ENCODE data around the gene OLFM2.

Gene OLFM2

DNA sequence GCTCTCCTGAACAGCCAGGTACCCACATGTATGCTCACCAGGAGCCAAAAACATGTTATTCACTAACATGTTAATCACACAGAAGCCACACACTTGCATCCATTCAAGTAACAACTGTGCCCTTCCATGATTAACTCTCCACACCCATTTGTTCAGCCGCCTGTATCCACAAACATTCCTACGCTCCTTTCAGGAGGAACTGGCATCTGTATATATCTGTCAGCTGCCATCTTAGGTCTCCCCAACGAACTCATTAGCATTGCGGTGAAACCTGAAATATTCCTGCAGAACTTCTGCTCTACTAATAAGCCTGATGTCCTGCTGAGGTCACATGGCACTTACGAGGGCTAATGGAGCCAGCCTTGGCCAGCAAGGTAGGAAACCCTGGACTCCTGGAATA, 33.0 kb downstream of the OLFM2 start:
- DNase-seq, result no peak

GRCh38 chr19:9901642-9902041, 34.7 kb downstream of the OLFM2 start:
- DNase-seq, result no peak

GRCh38 chr19:9901020-9901419, 35.3 kb downstream of the OLFM2 start:
- no peak for DNase-seq

- DNase-seq, result no peak
These were observed 44.5 kb downstream of the OLFM2 start for GRCh38 chr19:9891609-9892373.

- no peak for DNase-seq
These were observed 51.2 kb downstream of the OLFM2 start for GRCh38 chr19:9885077-9885552.

- no peak for DNase-seq
These were observed 52.6 kb downstream of the OLFM2 start for GRCh38 chr19:9883764-9884163.

- peak; percentile 49 for DNase-seq
These were observed 53.0 kb downstream of the OLFM2 start for GRCh38 chr19:9883231-9883758.

DNA sequence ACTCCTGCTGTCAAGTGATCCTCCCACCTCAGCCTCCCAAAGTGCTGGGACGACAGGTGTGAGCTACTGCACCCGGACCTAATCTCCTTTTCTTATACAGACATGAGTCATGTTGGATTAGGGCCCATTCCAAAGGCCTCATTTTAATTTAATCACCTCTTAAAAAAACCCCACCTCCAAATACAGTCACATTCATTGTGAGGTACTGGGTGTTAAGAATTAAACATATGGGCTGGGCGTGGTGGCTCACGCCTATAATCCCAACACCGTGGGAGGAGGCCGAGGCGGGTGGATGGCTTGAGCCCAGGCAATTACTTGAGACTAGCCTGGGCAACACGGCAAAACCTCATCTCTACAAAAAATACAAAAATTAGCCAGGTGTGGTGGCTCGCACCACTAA, 54.6 kb downstream of the OLFM2 start:
- no peak for DNase-seq

DNA sequence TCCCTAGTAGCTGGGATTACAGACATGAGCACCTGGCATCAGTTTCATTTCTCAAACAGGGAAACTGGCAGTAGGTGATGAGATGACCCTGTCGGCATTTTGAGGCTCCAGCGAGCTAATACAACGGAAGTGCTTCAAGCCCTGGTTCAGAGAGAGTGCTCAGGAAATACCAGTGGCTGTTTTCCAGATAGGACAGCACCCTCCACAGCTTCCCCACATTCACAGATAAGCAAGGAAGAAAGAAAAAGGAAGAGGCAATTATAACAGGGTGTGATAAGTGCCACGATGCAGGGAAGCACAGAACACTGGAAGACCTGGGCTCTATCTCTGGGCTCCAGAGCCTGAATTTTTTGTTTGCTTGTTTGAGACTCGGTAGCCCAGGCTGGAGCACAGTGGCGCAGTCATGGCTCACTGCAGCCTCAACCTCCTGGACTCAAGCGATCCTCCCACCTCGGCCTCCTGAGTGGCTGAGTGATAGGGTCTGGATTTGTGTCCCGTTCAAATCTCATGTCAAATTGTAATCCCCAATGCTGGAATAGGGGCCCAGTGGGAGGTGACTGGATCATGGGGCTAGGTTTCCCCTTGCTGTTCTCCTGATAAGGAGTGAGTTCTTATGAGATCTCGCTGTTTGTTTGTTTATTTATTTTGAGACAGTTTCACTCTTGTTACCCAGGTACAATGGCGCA, 57.7 kb downstream of the OLFM2 start:
- no peak for DNase-seq

GRCh38 chr19:9877780-9878510, 58.4 kb downstream of the OLFM2 start:
- no peak for DNase-seq

GRCh38 chr19:9875796-9876195, 60.5 kb downstream of the OLFM2 start:
- no peak for DNase-seq

DNA sequence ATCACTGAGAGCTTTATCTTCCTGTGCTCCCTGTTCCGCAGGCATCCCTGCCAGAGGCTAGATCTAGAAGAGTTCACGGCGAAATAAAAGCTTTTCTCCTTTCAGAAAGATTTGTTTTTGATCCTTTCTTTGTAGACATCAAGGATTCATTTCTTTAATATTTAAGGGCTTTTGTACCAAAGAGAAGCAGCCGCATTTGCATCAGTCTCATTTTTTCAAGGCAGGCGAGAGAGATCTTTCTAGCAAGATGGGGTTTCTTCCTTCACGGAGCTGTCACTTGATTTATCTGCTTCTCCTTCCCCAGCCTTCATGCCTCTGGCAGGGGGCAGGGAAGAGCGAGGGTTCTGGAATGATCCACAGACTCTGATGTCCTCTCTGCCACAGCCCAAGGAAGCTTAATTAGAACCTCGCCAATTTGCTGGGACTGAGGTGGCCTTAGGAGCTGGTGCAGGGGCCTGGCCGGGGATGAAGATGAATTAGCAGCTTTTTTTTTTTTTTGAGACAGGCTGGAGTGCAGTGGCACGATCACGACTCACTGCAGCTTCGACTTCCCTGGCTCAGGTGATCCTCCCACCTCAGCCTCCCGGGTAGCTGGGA, 61.2 kb downstream of the OLFM2 start:
- no peak for DNase-seq

DNA sequence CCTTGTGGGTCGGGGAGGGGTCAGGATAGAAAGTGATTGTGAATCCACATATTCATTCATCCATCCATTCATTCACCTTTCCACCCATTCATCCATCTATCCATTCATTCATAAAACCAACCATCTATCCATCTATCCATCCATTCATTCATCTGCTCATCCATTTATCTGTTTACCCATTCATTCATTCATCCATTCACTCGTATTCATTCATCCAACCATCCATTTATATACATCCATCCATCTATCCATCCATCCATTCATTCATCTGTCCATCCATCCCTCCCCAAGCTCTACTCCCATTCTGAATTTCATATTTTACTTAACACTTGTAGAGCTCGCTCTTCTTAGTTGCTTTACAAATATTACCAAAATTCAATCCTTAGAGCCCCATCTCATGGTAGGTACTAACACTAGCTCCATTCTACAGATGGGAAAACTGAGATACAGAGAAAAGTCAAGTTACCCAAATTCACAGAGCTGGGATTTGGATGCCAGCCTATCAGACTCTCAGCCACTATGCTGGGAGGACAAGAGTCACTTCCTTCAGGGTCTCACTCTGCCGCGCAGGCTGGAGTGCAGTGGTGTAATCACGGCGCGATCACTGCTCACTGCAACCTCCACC, 63.6 kb downstream of the OLFM2 start:
- no peak for DNase-seq

DNA sequence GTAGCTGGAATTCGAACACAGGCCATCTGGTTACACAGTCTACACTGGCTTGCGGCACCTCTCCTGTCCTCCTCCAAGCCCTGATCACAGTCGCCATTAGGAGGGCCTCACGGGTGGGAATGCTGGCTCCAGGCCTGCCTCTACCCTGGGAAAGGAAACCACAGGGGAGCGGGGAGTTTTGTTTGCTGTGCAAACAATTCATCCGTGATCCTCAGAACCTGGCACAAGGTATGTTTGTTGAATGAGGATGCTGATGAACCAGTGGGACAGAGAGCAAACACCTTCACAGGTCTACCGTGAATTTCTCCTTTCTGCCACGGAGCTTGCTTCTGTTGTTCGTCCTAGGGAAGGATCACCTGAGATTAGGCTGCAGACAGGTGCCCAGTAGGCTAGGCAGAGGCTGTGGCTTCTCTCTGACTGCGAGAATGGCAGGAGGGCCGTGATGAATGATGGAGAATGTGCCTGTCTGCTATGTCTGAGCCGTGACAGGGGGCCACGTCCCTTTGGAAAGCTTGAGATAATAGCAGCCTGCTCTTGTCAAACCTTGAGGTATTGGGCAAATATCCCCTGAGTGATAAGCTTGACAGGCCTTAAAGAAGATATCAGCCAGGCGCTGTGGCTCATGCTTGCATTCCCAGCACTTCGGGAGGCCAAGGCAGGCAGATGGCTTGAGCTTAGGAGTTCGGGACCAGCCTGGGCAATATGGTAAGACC, 64.5 kb downstream of the OLFM2 start:
- no peak for DNase-seq

DNA sequence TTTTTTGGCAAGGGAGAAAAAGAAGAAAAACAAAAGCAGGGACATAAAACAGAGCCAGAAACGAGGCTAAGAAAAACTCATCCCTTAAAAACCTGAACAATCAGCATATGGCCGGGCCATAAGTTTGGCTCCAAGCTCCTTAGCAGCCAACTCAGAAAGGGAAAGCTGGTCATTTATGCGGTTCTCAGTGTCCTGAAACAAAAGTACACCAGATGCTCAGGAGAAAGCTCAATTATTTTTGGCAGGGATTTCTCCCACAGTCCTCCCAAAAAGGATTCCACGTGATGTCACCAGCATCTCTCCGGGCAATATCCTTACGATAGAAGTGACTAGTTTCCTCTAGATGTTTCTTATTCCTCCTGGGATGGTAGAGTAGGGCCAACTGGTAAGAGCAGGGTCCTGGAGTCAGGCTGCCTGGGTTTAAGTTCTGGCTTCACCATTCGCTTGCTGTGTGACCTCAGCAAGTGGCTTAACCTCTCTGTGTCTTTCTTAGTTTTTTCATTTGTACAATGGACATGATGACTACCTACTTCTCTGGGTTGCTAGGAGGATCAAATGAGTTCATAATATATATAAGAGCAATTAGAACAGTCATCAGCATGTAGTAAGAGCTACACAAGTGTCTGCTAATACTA, 67.2 kb downstream of the OLFM2 start:
- DNase-seq, result no peak

- peak; percentile 4 for DNase-seq
These were observed 70.4 kb downstream of the OLFM2 start for GRCh38 chr19:9865732-9866501.

DNA sequence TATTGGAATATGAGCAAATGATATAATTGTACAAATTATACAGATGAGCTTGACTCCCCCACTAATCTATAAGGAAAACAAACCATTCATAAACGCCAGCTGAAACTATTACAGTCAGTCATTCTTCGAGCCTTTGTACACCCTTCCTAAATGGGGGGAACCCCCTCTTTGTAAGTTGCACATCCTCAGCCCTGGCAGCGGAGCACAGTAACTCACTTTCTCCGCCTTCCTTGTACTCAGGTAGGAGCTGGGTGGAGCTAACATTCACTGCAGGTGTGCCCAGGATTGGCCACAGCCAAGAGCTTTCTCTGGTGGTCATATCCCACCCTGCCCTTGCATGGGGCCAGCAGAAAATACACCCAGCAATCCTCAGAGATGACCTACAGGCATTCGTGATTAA, 72.6 kb downstream of the OLFM2 start:
- DNase-seq, result no peak

DNA sequence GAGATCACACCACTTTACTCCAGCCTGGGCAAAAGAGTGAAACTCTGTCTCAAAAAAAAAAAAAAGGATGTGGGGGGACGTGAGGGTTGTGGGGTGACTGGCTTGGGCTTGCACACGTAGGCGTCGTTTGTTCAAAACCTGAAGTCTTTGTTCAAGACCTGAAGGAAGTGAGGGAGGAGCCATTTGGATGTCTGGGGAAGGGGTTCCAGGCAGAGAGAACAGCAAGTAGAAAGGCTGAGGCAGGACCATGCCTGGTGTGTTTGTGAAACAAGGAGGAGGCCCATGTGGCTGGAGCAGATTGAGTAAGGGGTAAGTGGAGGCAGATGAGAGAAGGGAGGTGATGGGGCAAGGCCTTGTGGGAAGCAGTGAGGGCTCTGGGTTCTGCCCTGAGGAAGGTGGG, 73.4 kb downstream of the OLFM2 start:
- DNase-seq, result no peak

GRCh38 chr19:9861503-9861902, 74.8 kb downstream of the OLFM2 start:
- DNase-seq, result no peak

DNA sequence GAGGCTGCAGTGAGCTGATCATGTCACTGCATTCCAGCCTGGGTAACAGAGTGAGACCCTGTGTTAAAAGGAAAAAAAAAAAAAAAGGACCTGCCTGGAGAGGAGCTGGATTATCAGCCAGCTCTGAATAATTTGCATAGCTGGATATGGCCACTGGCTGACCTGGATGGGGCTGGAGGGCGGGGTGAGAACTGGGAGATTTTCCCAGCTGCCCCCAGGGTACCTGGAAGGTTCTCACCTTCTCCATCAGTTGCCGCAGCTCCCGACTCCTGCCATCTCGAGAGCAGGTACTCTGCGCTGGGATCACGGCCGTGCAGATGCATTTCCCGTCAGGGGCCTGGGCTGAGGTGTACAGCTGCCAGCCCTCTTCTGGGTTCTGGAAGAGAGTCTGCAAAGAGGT, 75.9 kb downstream of the OLFM2 start:
- DNase-seq, result no peak

DNA sequence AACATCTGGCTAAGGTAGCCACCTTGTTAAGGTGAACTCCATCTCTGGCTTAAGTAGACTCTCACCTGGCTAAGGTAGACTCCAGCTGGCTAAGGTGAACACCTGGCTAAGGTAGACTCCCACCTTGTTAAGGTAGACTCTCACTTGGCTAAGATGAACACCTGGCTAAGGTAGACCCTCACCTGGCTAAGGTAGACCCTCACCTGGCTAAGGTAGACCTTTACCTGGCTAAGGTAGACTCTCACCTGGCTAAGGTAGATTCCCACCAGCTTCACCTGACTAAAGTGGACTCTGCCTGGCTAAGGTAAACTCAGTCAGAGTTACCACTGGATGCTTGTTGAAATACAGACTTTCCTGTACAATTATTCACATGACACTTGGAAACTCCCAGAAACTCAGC, 77.5 kb downstream of the OLFM2 start:
- no peak for DNase-seq
